ENCODE results near the gene ENO2.
A peak's percentile ranks its signal among the peaks of the same experiment; 100 is the strongest.

Gene ENO2

DNA sequence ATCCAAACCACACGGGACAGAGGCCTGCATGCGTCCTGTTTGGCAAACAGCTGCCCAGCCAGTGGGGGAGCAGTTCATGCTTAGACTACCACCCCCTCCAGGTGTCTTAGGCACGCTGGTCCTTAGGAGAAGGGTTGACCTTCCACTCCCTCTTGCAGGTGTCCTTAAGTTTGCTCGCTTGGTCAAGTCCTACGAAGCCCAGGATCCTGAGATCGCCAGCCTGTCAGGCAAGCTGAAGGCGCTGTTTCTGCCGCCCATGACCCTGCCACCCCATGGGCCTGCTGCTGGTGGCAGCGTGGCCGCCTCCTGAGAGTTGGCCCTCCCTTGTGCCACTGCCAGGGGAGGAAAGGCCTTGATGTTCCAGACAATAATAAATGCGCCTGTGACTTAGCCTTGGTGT lies 31.2 kb downstream of the ENO2 start:
- H2BK120ac ChIP-seq (ENCODE audit: low read depth, low read length): no peak overlapping the region
- H3K9ac ChIP-seq (ENCODE audit: low read depth, low read length, poor library complexity): no peak overlapping the region
- H3K27ac ChIP-seq (replicated peaks; ENCODE audit: low read length): no peak overlapping the region
- no peak overlapping the region for H2AK5ac ChIP-seq (ENCODE audit: low read depth, low read length)
- no peaks in the 10 kb centered on the region for H3K27me3 ChIP-seq (ENCODE audit: control insufficient read depth in 3 of 3, insufficient read depth in 3 of 3, low read depth in 1 of 3, low read length in 3 of 3)
- H3K23ac ChIP-seq (ENCODE audit: low read depth, low read length, poor library complexity): no peak overlapping the region
- no CpG with 5 or more reads among the region's 11 CpGs for WGBS, 2 donors (ENCODE audit: extremely low coverage in 2 of 2, insufficient read length in 2 of 2, insufficient replicate concordance in 1 of 2)
- H3K79me1 ChIP-seq (ENCODE audit: low read depth, low read length): peaks cover 4% of the 10 kb centered on the region
- H3K9me3 ChIP-seq (replicated peaks in 1 of 2; ENCODE audit: control insufficient read depth in 2 of 2, insufficient read depth in 1 of 2, low read depth in 1 of 2, low read length in 2 of 2): no peaks in the 10 kb centered on the region
- peaks cover 7 to 11% of the 10 kb centered on the region in 2 donors for H3K4me1 ChIP-seq (ENCODE audit: control insufficient read depth in 2 of 2, insufficient read depth in 1 of 2, low read depth in 1 of 2, low read length in 2 of 2)
- H2BK15ac ChIP-seq (ENCODE audit: low read length): no peak overlapping the region
- no peak overlapping the region for H2BK12ac ChIP-seq (ENCODE audit: low read length)
- H2BK5ac ChIP-seq (ENCODE audit: low read length): no peak overlapping the region
- no peak overlapping the region for H3K4ac ChIP-seq (ENCODE audit: low read length)
- no peak overlapping the region for H4K91ac ChIP-seq (ENCODE audit: low read depth, low read length, poor library complexity)
- H4K8ac ChIP-seq (ENCODE audit: low read depth, low read length): no peak overlapping the region
- H3K36me3 ChIP-seq (replicated peaks in 1 of 2; ENCODE audit: control insufficient read depth in 2 of 2, insufficient read depth in 2 of 2, low read length in 2 of 2): peaks cover 17 to 42% of the 10 kb centered on the region in 2 donors
- DNase-seq (ENCODE audit: low spot score): no peak
- peak overlapping the region in 1 of 2 donors; percentile 9 for H3K4me3 ChIP-seq (ENCODE audit: low read length in 2 of 2)
- no peak overlapping the region for H3K14ac ChIP-seq (ENCODE audit: low read length)
- H3K4me2 ChIP-seq (ENCODE audit: insufficient read depth, low read length, poor library complexity, severe bottlenecking): no peak overlapping the region
- no peak overlapping the region for H2AFZ ChIP-seq (ENCODE audit: low read length)
- H3K18ac ChIP-seq (ENCODE audit: low read length): no peak overlapping the region

DNA sequence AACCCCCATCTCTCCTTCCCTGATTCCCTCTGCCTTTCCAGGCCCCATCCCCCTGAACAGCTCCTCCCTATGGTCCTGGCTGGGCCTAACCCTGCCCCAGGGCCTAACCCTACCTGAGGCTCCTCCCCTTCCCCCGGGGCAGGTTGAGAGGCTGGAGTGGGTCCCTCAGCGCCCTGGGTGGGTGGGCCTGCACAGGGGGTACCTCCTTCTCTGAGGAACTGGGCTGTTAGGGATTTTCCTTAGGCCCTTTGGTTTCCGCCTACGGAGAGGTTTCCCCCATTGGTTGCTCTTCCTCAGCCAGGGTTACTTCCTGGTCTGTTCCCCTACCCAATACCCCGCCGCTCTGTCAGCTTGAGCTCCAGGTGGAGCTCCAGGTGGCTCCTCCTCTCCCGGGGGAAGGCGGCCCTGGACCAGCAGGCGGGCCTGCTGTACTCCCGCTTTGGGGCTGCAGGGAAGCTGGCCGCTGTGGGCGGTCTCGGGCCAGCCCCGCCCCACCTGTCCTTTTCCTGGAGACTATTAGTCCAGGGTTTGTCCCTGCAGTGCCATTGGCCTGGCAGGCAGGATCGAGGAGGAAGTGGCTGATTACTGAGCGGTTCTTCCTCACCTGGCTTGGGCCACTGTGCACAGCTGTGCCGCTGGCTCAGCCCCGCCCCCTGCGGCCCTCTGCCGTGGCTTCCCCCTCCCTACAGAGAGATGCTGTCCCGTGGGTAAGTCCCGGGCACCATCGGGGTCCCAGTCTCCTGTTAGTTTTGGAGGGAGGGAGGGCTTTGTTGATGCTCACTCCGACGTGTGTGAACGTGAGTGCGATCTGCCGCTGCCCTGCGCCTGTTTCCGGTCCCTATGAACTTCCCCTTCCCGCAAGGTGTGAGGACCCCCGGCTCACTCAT lies 31.9 kb downstream of the ENO2 start:
- Histone ChIP-seq H3K27me3 (ENCODE audit: control insufficient read depth in 3 of 3, insufficient read depth in 3 of 3, low read depth in 1 of 3, low read length in 3 of 3) (no peaks in the 10 kb centered on the region), H3K4me1 (ENCODE audit: control insufficient read depth in 2 of 2, insufficient read depth in 1 of 2, low read depth in 1 of 2, low read length in 2 of 2) (peaks cover 10 to 11% of the 10 kb centered on the region in 2 donors), H2BK12ac (ENCODE audit: low read length) (no peak overlapping the region), H3K4ac (ENCODE audit: low read length) (no peak overlapping the region), H4K91ac (ENCODE audit: low read depth, low read length, poor library complexity) (no peak overlapping the region), H3K4me3 (ENCODE audit: low read length in 2 of 2) (peak overlapping the region in 1 of 2 donors; percentile 60), H2AK5ac (ENCODE audit: low read depth, low read length) (peak overlapping the region; percentile 7), H3K14ac (ENCODE audit: low read length) (no peak overlapping the region), H3K36me3 (replicated peaks in 1 of 2; ENCODE audit: control insufficient read depth in 2 of 2, insufficient read depth in 2 of 2, low read length in 2 of 2) (peaks cover 11 to 36% of the 10 kb centered on the region in 2 donors), H3K9me3 (replicated peaks in 1 of 2; ENCODE audit: control insufficient read depth in 2 of 2, insufficient read depth in 1 of 2, low read depth in 1 of 2, low read length in 2 of 2) (no peaks in the 10 kb centered on the region), H3K23ac (ENCODE audit: low read depth, low read length, poor library complexity) (peak overlapping the region; percentile 56), H3K4me2 (ENCODE audit: insufficient read depth, low read length, poor library complexity, severe bottlenecking) (peak overlapping the region; percentile 56), H4K8ac (ENCODE audit: low read depth, low read length) (no peak overlapping the region), H2BK15ac (ENCODE audit: low read length) (no peak overlapping the region), H2BK120ac (ENCODE audit: low read depth, low read length) (no peak overlapping the region), H3K79me1 (ENCODE audit: low read depth, low read length) (no peaks in the 10 kb centered on the region), H3K9ac (ENCODE audit: low read depth, low read length, poor library complexity) (peak overlapping the region; percentile 14), H2AFZ (ENCODE audit: low read length) (no peak overlapping the region), H3K27ac (replicated peaks; ENCODE audit: low read length) (no peak overlapping the region), H2BK5ac (ENCODE audit: low read length) (no peak overlapping the region), H3K18ac (ENCODE audit: low read length) (peak overlapping the region; percentile 28)
- no CpG with 5 or more reads among the region's 32 CpGs for WGBS, 2 donors (ENCODE audit: extremely low coverage in 2 of 2, insufficient read length in 2 of 2, insufficient replicate concordance in 1 of 2)
- DNase-seq (ENCODE audit: low spot score): no peak

DNA sequence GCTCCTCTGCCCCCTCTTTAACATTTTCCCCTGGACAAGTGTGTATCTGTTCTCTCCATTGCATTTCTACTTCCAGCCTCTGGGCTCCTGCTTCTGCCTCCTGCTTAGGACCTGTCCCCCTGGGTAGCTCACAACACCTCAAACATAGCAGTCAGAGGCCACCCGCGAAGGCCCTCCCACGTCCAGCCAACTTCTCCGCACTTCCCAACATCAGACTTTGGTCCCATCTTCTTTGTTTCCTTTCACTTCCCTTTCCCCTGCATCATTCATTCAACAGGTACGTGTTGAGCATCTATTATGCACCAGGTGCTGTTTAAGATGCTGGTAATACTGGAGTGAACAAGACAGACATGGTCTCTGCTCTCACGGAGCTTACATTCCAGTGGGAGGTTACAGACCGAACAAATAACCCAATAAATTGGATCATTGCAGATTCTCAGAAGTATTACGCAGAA lies 32.6 kb downstream of the ENO2 start:
- WGBS, 2 donors (ENCODE audit: extremely low coverage in 2 of 2, insufficient read length in 2 of 2, insufficient replicate concordance in 1 of 2): no CpG with 5 or more reads among the region's 8 CpGs
- Histone ChIP-seq H3K4me2 (ENCODE audit: insufficient read depth, low read length, poor library complexity, severe bottlenecking) (peak overlapping the region; percentile 56), H4K91ac (ENCODE audit: low read depth, low read length, poor library complexity) (no peak overlapping the region), H3K18ac (ENCODE audit: low read length) (no peak overlapping the region), H2BK12ac (ENCODE audit: low read length) (no peak overlapping the region), H3K27me3 (ENCODE audit: control insufficient read depth in 3 of 3, insufficient read depth in 3 of 3, low read depth in 1 of 3, low read length in 3 of 3) (no peaks in the 10 kb centered on the region), H3K23ac (ENCODE audit: low read depth, low read length, poor library complexity) (no peak overlapping the region), H3K14ac (ENCODE audit: low read length) (no peak overlapping the region), H3K27ac (replicated peaks; ENCODE audit: low read length) (no peak overlapping the region), H2AK5ac (ENCODE audit: low read depth, low read length) (no peak overlapping the region), H3K4ac (ENCODE audit: low read length) (no peak overlapping the region), H4K8ac (ENCODE audit: low read depth, low read length) (no peak overlapping the region), H2AFZ (ENCODE audit: low read length) (no peak overlapping the region), H3K4me1 (ENCODE audit: control insufficient read depth in 2 of 2, insufficient read depth in 1 of 2, low read depth in 1 of 2, low read length in 2 of 2) (peaks cover 10 to 11% of the 10 kb centered on the region in 2 donors), H3K9ac (ENCODE audit: low read depth, low read length, poor library complexity) (peak overlapping the region; percentile 14), H3K9me3 (replicated peaks in 1 of 2; ENCODE audit: control insufficient read depth in 2 of 2, insufficient read depth in 1 of 2, low read depth in 1 of 2, low read length in 2 of 2) (no peaks in the 10 kb centered on the region), H3K36me3 (replicated peaks in 1 of 2; ENCODE audit: control insufficient read depth in 2 of 2, insufficient read depth in 2 of 2, low read length in 2 of 2) (peaks cover 5 to 30% of the 10 kb centered on the region in 2 donors), H3K79me1 (ENCODE audit: low read depth, low read length) (no peaks in the 10 kb centered on the region), H2BK15ac (ENCODE audit: low read length) (no peak overlapping the region), H3K4me3 (ENCODE audit: low read length in 2 of 2) (peak overlapping the region in 1 of 2 donors; percentile 60), H2BK5ac (ENCODE audit: low read length) (no peak overlapping the region), H2BK120ac (ENCODE audit: low read depth, low read length) (no peak overlapping the region)
- DNase-seq (ENCODE audit: low spot score): no peak

DNA sequence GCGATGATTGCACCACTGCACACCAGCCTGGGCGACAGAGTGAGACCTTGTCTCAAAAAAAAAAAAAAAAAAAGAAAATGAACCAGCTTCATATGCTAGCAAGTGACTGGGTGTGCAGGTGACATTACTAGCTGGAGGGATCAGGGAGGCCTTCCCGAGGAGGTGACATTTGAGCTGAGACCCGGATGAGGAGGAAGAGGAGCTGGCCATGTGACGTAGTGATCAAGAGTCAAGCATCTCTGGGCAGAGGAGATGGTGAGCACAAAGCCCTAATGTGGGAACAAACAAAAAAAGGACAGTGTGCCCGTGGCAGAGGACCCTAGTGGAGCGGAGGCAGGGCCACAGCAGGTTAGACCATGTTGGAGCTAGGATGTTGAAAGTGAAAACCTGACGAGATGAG lies 33.2 kb downstream of the ENO2 start:
- Histone ChIP-seq H3K36me3 (replicated peaks in 1 of 2; ENCODE audit: control insufficient read depth in 2 of 2, insufficient read depth in 2 of 2, low read length in 2 of 2) (peaks cover 3 to 24% of the 10 kb centered on the region in 2 donors), H3K4me1 (ENCODE audit: control insufficient read depth in 2 of 2, insufficient read depth in 1 of 2, low read depth in 1 of 2, low read length in 2 of 2) (peaks cover 13 to 14% of the 10 kb centered on the region in 2 donors), H3K9ac (ENCODE audit: low read depth, low read length, poor library complexity) (no peak overlapping the region), H4K91ac (ENCODE audit: low read depth, low read length, poor library complexity) (no peak overlapping the region), H3K27me3 (ENCODE audit: control insufficient read depth in 3 of 3, insufficient read depth in 3 of 3, low read depth in 1 of 3, low read length in 3 of 3) (no peaks in the 10 kb centered on the region), H4K8ac (ENCODE audit: low read depth, low read length) (no peak overlapping the region), H3K4me3 (ENCODE audit: low read length in 2 of 2) (no peak overlapping the region), H3K4me2 (ENCODE audit: insufficient read depth, low read length, poor library complexity, severe bottlenecking) (no peak overlapping the region), H3K18ac (ENCODE audit: low read length) (no peak overlapping the region), H3K4ac (ENCODE audit: low read length) (no peak overlapping the region), H3K27ac (replicated peaks; ENCODE audit: low read length) (no peak overlapping the region), H3K23ac (ENCODE audit: low read depth, low read length, poor library complexity) (no peak overlapping the region), H3K79me1 (ENCODE audit: low read depth, low read length) (no peaks in the 10 kb centered on the region), H2BK5ac (ENCODE audit: low read length) (no peak overlapping the region), H3K14ac (ENCODE audit: low read length) (no peak overlapping the region), H2AFZ (ENCODE audit: low read length) (no peak overlapping the region), H2BK15ac (ENCODE audit: low read length) (no peak overlapping the region), H3K9me3 (replicated peaks in 1 of 2; ENCODE audit: control insufficient read depth in 2 of 2, insufficient read depth in 1 of 2, low read depth in 1 of 2, low read length in 2 of 2) (no peaks in the 10 kb centered on the region), H2BK120ac (ENCODE audit: low read depth, low read length) (no peak overlapping the region), H2BK12ac (ENCODE audit: low read length) (no peak overlapping the region), H2AK5ac (ENCODE audit: low read depth, low read length) (no peak overlapping the region)
- DNase-seq (ENCODE audit: low spot score): no peak
- WGBS, 2 donors (ENCODE audit: extremely low coverage in 2 of 2, insufficient read length in 2 of 2, insufficient replicate concordance in 1 of 2): no CpG with 5 or more reads among the region's 8 CpGs
